Activated T-cell treated with anti-CD3 and anti-CD28 coated beads, Interleukin-2, amount 50 U/mL, for 24 hours (primary cell): Measurements from ENCODE around the gene KLHL29.

Experiments
- DNase-seq: peaks from one replicate; pipeline ENCODE4 v3.0.0-alpha.2; 2020
- H3K27ac Mint-ChIP-seq: 2 replicates; pipeline ENCODE4 v1.8.0; 2020; ENCODE audit warnings: mild to moderate bottlenecking, mixed read lengths
- H3K27me3 Mint-ChIP-seq: 2 replicates; pipeline ENCODE4 v1.8.0; 2020; ENCODE audit warnings: mixed read lengths
- H3K36me3 Mint-ChIP-seq: 2 replicates; pipeline ENCODE4 v1.8.0; 2020; ENCODE audit warnings: low read depth, mixed read lengths
- H3K4me1 Mint-ChIP-seq: 2 replicates; pipeline ENCODE4 v1.8.0; 2020; ENCODE audit warnings: low read depth, mixed read lengths
- H3K4me3 Mint-ChIP-seq: 2 replicates; pipeline ENCODE4 v1.8.0; 2020; ENCODE audit warnings: mild to moderate bottlenecking, moderate library complexity, mixed read lengths
- H3K9me3 Mint-ChIP-seq: 2 replicates; pipeline ENCODE4 v1.8.0; 2020; ENCODE audit warnings: mixed read lengths

KLHL29 gene

DNA sequence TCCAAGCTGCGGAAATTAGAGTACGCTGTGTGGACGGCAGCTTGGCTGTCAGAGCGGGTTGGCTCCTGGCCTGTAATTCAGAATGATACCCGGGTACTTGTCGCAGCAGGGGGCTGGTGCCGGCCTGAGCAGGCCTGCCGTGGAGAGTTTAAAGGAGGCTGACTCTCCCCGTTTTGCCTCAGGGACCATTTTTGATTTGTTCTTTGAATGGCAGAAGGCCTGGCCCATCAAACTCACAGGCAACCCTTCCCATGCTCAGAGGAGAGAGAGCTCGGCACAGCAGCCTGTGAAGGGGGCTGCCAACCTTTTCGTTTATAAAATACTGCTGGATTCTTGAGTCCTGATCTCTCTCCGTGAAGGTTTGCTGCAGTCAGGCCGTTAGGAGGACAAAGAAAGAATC is 151.3 kb downstream of the KLHL29 start:
- no peaks in the 10 kb centered on the region for H3K36me3 Mint-ChIP-seq
- no peaks in the 10 kb centered on the region for H3K9me3 Mint-ChIP-seq
- no peaks in the 10 kb centered on the region for H3K27me3 Mint-ChIP-seq
- no peak overlapping the region for H3K27ac Mint-ChIP-seq
- no peak for DNase-seq
- peaks cover 37% of the 10 kb centered on the region for H3K4me1 Mint-ChIP-seq
- H3K4me3 Mint-ChIP-seq, result no peak overlapping the region

DNA sequence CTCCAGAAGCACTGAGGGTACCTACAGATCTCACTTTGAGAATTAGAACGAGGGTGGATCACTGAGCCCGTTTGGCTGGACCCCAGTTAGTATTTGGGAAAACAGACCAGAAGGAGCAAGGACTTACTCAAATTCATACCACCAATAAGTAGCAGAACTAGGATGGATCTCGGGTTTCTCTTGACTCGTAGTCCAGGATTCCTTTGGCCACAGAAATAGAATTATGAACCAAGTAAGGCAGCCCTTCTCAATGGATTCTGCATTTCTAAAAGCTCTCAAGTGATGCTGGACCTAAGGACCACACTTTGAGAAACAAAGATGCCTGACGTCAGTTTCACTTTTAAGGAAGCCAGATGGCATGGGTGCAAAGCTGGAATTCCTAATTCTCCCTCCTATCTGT is 153.0 kb downstream of the KLHL29 start:
- H3K27ac Mint-ChIP-seq, result no peak overlapping the region
- DNase-seq, result no peak
- H3K36me3 Mint-ChIP-seq, result no peaks in the 10 kb centered on the region
- peaks cover 20% of the 10 kb centered on the region for H3K4me1 Mint-ChIP-seq
- H3K9me3 Mint-ChIP-seq, result no peaks in the 10 kb centered on the region
- H3K27me3 Mint-ChIP-seq, result no peaks in the 10 kb centered on the region
- no peak overlapping the region for H3K4me3 Mint-ChIP-seq

GRCh38 chr2:23538566-23538965 is 153.6 kb downstream of the KLHL29 start:
- no peaks in the 10 kb centered on the region for H3K9me3 Mint-ChIP-seq
- H3K27me3 Mint-ChIP-seq, result no peaks in the 10 kb centered on the region
- H3K4me1 Mint-ChIP-seq, result peaks cover 14% of the 10 kb centered on the region

GRCh38 chr2:23540804-23541360 is 155.9 kb downstream of the KLHL29 start:
- DNase-seq, result no peak
- Mint-ChIP-seq H3K36me3 (no peaks in the 10 kb centered on the region), H3K27me3 (no peaks in the 10 kb centered on the region), H3K27ac (no peak overlapping the region), H3K4me1 (no peaks in the 10 kb centered on the region), H3K9me3 (no peaks in the 10 kb centered on the region), H3K4me3 (no peak overlapping the region)

More at GRCh38 chr2:23538566-23538965, 153.6 kb downstream of the KLHL29 start:
- H3K36me3 Mint-ChIP-seq, result no peaks in the 10 kb centered on the region
- H3K27ac Mint-ChIP-seq, result no peak overlapping the region
- DNase-seq, result no peak
- H3K4me3 Mint-ChIP-seq, result no peak overlapping the region

DNA sequence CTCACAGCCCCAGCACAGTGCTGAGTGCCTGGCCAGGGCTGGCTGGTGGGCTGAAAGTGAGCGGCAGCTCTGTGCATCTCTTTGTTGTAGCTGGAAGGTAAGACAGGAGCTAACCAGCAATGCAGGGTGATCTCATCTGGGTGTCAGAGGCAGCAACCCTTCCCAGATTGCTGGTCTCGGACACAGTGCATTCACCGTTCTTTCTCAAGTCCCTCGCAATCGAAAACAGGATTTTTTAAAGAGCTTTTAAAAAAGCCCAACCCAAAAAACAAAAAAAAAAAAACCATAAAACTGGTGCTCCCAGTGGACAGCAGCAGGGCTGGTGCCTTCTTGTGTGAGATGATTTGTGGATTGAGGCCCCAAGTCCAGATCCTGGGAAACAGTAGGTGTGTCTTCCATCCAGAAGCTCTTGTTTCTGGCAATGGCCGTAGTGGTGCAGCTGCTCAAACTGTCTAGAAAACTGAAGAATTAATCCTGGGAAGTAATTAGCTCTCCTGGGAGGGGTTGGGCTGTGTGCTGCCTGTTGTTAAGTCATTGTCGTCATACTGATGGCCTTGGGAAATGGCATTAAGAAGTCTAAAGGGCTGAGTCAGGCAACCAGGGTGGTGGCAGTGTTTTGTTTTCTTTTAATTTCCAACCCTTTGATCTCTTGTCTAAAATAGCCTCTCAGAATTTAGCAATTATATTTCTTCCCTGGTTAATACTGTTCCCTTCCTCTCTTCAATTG is 156.7 kb downstream of the KLHL29 start:
- DNase-seq, result no peak
- no peaks in the 10 kb centered on the region for H3K27me3 Mint-ChIP-seq
- H3K4me3 Mint-ChIP-seq, result no peak overlapping the region
- no peak overlapping the region for H3K27ac Mint-ChIP-seq
- no peaks in the 10 kb centered on the region for H3K36me3 Mint-ChIP-seq
- H3K9me3 Mint-ChIP-seq, result no peaks in the 10 kb centered on the region
- H3K4me1 Mint-ChIP-seq, result no peaks in the 10 kb centered on the region

DNA sequence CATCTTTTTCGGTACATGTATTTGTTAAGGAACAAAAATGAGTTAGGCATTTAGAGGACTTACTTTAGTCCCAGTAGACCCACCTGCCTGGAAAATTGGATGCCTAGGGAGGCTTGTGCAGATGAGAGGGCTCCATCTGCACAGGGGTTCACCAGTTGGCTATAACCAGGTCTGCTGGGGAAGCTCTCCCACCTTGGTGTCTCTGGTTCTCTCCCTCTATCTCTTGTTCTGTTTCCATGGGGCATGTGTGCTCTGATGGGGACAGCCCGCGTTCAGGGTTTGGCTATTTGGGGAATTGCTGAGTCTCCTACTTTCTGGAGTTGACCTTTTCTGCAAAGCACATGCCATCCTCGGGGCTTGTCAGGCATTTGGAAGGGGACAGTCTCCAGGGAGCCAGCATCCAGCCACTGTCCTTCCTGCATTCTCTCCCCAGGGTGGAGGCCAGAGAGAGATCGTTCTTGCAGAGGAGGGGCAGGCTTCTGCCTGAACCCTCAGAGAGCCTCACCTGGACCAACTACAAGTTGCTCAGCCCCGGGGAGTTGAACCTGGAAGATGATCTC is 157.3 kb downstream of the KLHL29 start:
- H3K4me3 Mint-ChIP-seq, result no peak overlapping the region
- H3K4me1 Mint-ChIP-seq, result no peaks in the 10 kb centered on the region
- H3K27ac Mint-ChIP-seq, result no peak overlapping the region
- H3K9me3 Mint-ChIP-seq, result no peaks in the 10 kb centered on the region
- no peak for DNase-seq
- H3K27me3 Mint-ChIP-seq, result no peaks in the 10 kb centered on the region
- no peaks in the 10 kb centered on the region for H3K36me3 Mint-ChIP-seq

DNA sequence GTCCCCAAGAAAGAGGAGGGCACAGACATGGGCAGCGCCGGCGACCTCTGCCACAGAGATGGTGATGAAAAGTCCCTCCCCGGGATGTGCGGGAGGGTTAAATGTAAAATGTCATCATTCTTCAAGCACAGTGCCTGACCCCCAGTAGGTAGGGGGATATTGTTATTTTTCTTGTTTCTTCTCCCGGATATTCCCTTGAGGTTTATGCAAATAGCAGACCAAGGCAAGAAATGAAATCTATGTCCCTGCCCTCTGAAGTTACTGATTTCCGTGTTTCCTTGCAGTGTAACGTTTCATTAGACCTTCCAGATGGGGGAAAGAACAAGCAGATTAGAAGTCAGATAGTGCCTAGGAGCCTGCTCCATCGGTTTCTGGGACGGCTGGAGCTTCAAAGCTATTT is 158.3 kb downstream of the KLHL29 start:
- Mint-ChIP-seq H3K27me3 (no peaks in the 10 kb centered on the region), H3K36me3 (no peaks in the 10 kb centered on the region), H3K27ac (no peak overlapping the region), H3K4me3 (no peak overlapping the region), H3K9me3 (no peaks in the 10 kb centered on the region), H3K4me1 (no peaks in the 10 kb centered on the region)
- no peak for DNase-seq

DNA sequence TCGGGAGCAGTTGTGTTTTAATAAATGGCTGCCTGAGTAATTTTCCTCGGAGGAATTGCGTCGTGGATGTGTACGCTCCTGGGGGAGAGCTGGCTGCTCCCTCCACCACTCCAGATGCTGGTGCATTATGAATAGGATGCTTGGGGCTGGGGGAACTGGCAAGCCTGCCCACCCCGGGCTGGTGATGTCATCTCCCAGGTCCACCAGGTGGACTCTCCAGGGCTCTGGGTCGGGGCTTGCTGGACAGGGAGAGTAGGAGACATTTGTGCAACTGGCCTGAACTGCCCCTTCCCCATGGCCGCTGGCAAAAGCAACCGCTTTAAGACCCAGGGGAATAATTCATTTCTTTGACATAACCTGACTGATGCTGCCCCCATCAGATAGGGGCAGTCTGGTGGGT is 158.7 kb downstream of the KLHL29 start:
- no peaks in the 10 kb centered on the region for H3K27me3 Mint-ChIP-seq
- no peak overlapping the region for H3K27ac Mint-ChIP-seq
- no peaks in the 10 kb centered on the region for H3K9me3 Mint-ChIP-seq
- no peaks in the 10 kb centered on the region for H3K36me3 Mint-ChIP-seq
- no peaks in the 10 kb centered on the region for H3K4me1 Mint-ChIP-seq
- H3K4me3 Mint-ChIP-seq, result no peak overlapping the region
- DNase-seq, result no peak

- H3K36me3 Mint-ChIP-seq, result no peaks in the 10 kb centered on the region
- H3K27ac Mint-ChIP-seq, result no peak overlapping the region
- no peaks in the 10 kb centered on the region for H3K27me3 Mint-ChIP-seq
- no peaks in the 10 kb centered on the region for H3K9me3 Mint-ChIP-seq
- no peaks in the 10 kb centered on the region for H3K4me1 Mint-ChIP-seq
- no peak for DNase-seq
- H3K4me3 Mint-ChIP-seq, result no peak overlapping the region
These were observed 159.8 kb downstream of the KLHL29 start for GRCh38 chr2:23544589-23545295.

GRCh38 chr2:23545396-23545795 is 160.4 kb downstream of the KLHL29 start:
- Mint-ChIP-seq H3K9me3 (no peaks in the 10 kb centered on the region), H3K27ac (no peak overlapping the region), H3K36me3 (no peaks in the 10 kb centered on the region), H3K4me3 (no peak overlapping the region), H3K4me1 (peaks cover 5% of the 10 kb centered on the region), H3K27me3 (no peaks in the 10 kb centered on the region)
- no peak for DNase-seq

GRCh38 chr2:23545811-23546210 is 160.8 kb downstream of the KLHL29 start:
- H3K4me3 Mint-ChIP-seq, result no peak overlapping the region
- no peaks in the 10 kb centered on the region for H3K9me3 Mint-ChIP-seq
- H3K36me3 Mint-ChIP-seq, result no peaks in the 10 kb centered on the region
- peaks cover 5% of the 10 kb centered on the region for H3K4me1 Mint-ChIP-seq
- H3K27ac Mint-ChIP-seq, result no peak overlapping the region
- H3K27me3 Mint-ChIP-seq, result no peaks in the 10 kb centered on the region
- DNase-seq, result no peak

- Mint-ChIP-seq H3K9me3 (no peaks in the 10 kb centered on the region), H3K4me1 (peaks cover 5% of the 10 kb centered on the region), H3K27ac (no peak overlapping the region), H3K36me3 (no peaks in the 10 kb centered on the region), H3K27me3 (no peaks in the 10 kb centered on the region), H3K4me3 (no peak overlapping the region)
- DNase-seq, result no peak
These were observed 161.9 kb downstream of the KLHL29 start for GRCh38 chr2:23546913-23547312.

GRCh38 chr2:23547725-23548124 is 162.7 kb downstream of the KLHL29 start:
- H3K4me3 Mint-ChIP-seq, result no peak overlapping the region
- no peaks in the 10 kb centered on the region for H3K36me3 Mint-ChIP-seq
- no peaks in the 10 kb centered on the region for H3K9me3 Mint-ChIP-seq
- H3K27me3 Mint-ChIP-seq, result no peaks in the 10 kb centered on the region
- peaks cover 5% of the 10 kb centered on the region for H3K4me1 Mint-ChIP-seq
- H3K27ac Mint-ChIP-seq, result no peak overlapping the region
- no peak for DNase-seq

GRCh38 chr2:23548143-23548769 is 163.3 kb downstream of the KLHL29 start:
- H3K36me3 Mint-ChIP-seq, result no peaks in the 10 kb centered on the region
- peaks cover 5% of the 10 kb centered on the region for H3K4me1 Mint-ChIP-seq
- H3K4me3 Mint-ChIP-seq, result no peak overlapping the region
- no peaks in the 10 kb centered on the region for H3K27me3 Mint-ChIP-seq
- DNase-seq, result no peak
- H3K9me3 Mint-ChIP-seq, result no peaks in the 10 kb centered on the region
- H3K27ac Mint-ChIP-seq, result no peak overlapping the region
